Peyer's patch (tissue), 4 donors: ENCODE measurements around the gene MRPL34.

ENCODE experiments used
- POLR2A ChIP-seq, 2 donors: fragments of 450-650 bp; IDR thresholded peaks; one replicate each; pipeline ENCODE4 v1.5.1; 2017; ENCODE audit warnings: antibody characterized with exemption in 2 of 2, mild to moderate bottlenecking in 2 of 2, moderate library complexity in 2 of 2
- TF ChIP-seq, protein P1 (sequence below), 6 experiments: fragments of 450-650 bp in 4 of 6; fragments of 200-600 bp in 2 of 6; sonication (generic) in 1 of 6; IDR thresholded peaks; one replicate each; pipeline ENCODE4 v1.5.1; 2017 to 2019; ENCODE audit warnings: antibody characterized with exemption in 6 of 6, mild to moderate bottlenecking in 3 of 6, moderate library complexity in 1 of 6

DNA sequence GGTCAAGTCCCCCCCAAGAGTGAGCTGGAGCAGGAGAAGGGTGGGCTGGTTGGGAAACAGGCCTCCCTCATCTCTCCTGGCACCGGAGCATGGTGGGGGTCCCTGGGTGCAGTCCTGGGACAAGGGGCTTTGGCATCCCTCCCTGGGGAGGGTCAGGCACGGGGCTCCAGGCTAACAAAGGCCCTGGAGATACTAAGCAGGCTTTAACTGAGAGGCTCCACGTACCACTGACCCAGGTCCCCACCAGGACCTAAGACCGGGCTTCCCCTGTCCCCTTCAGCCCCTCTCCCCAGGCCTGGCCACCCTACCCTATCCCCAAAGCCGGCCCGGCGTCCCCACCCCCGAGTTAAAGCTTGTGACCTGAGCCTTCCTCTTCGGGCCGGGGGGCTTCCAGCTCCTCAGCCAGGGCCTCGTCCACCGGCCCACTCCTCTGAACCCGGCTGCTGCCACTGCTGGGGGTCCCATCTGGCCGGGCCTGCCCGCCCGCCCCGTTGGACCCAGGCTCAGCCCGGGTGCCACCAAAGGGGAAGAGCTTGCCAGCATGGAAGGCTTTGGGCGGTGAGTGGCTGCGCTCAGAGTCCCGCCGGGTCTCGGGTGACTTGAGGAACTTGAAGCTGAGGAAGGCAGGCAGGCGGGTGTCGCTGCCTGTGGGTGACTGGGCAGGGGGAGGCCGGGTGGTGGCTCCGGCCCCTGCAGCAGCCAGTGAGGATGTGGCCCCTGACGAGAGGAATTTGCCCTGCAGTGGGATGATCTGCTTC is 18.9 kb downstream of the MRPL34 start:
- no peak for TF ChIP-seq POLR2A (IDR thresholded peaks at IDR 0.05)
- TF ChIP-seq, protein P1, sequence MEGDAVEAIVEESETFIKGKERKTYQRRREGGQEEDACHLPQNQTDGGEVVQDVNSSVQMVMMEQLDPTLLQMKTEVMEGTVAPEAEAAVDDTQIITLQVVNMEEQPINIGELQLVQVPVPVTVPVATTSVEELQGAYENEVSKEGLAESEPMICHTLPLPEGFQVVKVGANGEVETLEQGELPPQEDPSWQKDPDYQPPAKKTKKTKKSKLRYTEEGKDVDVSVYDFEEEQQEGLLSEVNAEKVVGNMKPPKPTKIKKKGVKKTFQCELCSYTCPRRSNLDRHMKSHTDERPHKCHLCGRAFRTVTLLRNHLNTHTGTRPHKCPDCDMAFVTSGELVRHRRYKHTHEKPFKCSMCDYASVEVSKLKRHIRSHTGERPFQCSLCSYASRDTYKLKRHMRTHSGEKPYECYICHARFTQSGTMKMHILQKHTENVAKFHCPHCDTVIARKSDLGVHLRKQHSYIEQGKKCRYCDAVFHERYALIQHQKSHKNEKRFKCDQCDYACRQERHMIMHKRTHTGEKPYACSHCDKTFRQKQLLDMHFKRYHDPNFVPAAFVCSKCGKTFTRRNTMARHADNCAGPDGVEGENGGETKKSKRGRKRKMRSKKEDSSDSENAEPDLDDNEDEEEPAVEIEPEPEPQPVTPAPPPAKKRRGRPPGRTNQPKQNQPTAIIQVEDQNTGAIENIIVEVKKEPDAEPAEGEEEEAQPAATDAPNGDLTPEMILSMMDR (IDR thresholded peaks at IDR 0.05) = no peak
